H1 (cell line): ENCODE results near the gene ZFP82. TPM values are rescaled to one million over a fixed set of nuclear protein-coding genes. Genes with fewer than 3 reads are reported as not detected.

Source experiments
- CTCF ChIA-PET: fragments of 300-600 bp; sonication (Branson Sonifier 250); formaldehyde crosslinking; loops from one replicate; lab custom pipeline; 2021; ENCODE audit not compliant: partially characterized antibody; lab: Charles Lee
- POLR2A ChIA-PET: fragments of 300-600 bp; sonication (Branson Sonifier 250); formaldehyde crosslinking; loops from one replicate; lab custom pipeline; 2021; ENCODE audit warnings: inconsistent platforms; ENCODE audit not compliant: partially characterized antibody; lab: Charles Lee
- DNase-seq, 2 experiments: peaks; one replicate each; pipeline versions ENCODE4 v3.0.0 to v3.0.0-alpha.2; 2010 to 2022; ENCODE audit warnings: low spot score in 2 of 2, low read depth in 1 of 2, mixed read lengths in 1 of 2
- FAIRE-seq: peaks from 2 replicates; lab custom pipeline; 2011; peaks lifted over from hg19 to GRCh38; lab: Jason Lieb, UNC
- H2AFZ ChIP-seq: 2 replicates; pipeline ENCODE4 v1.8.1; 2012; ENCODE audit warnings: low read length, inconsistent platforms
- H2AK5ac ChIP-seq: 2 replicates; pipeline ENCODE4 v1.6.1; 2013; ENCODE audit warnings: low read depth, low read length
- H2BK120ac ChIP-seq: replicated peaks from 2 replicates; pipeline ENCODE3; 2013; ENCODE audit warnings: low read depth, low read length, inconsistent platforms
- H2BK12ac ChIP-seq: 2 replicates; pipeline ENCODE4 v1.6.1; 2013; ENCODE audit warnings: low read depth, low read length
- H2BK15ac ChIP-seq: 2 replicates; pipeline ENCODE4 v1.6.1; 2013; ENCODE audit warnings: low read length
- H2BK20ac ChIP-seq: 2 replicates; pipeline ENCODE4 v1.6.1; 2013; ENCODE audit warnings: low read length
- H2BK5ac ChIP-seq: 2 replicates; pipeline ENCODE4 v1.6.1; 2013; ENCODE audit warnings: low read depth, low read length
- H3K14ac ChIP-seq: 2 replicates; pipeline ENCODE4 v1.6.1; 2013; ENCODE audit warnings: inconsistent platforms; ENCODE audit not compliant: insufficient read length
- H3K18ac ChIP-seq: 2 replicates; pipeline ENCODE4 v1.6.1; 2013; ENCODE audit warnings: low read length; ENCODE audit errors: extremely low read depth
- H3K23ac ChIP-seq: 2 replicates; pipeline ENCODE4 v1.6.1; 2013; ENCODE audit warnings: inconsistent platforms; ENCODE audit not compliant: insufficient read length
- H3K23me2 ChIP-seq: 2 replicates; pipeline ENCODE4 v1.6.1; 2013; ENCODE audit warnings: low read depth, low read length
- H3K27ac ChIP-seq: 2 replicates; pipeline ENCODE4 v1.6.1; 2011; ENCODE audit warnings: low read depth, low read length, inconsistent platforms
- H3K27me3 ChIP-seq, 4 experiments: replicated peaks in 1 of 4; 1 replicate in 1 of 4; 2 replicates in 3 of 4; pipeline versions ENCODE4 v1.6.1 to v1.8.1; 2011 to 2013; ENCODE audit warnings: low read length in 3 of 4, mild to moderate bottlenecking in 3 of 4, inconsistent platforms in 2 of 4, mixed read lengths in 2 of 4, moderate library complexity in 1 of 4; ENCODE audit not compliant: control insufficient read depth in 3 of 4, insufficient read depth in 3 of 4; ENCODE audit errors: extremely low read depth in 1 of 4
- H3K36me3 ChIP-seq, 4 experiments: 2 replicates each; pipeline versions ENCODE4 v1.6.1 to v1.8.1; 2011 to 2013; ENCODE audit warnings: mild to moderate bottlenecking in 4 of 4, low read length in 3 of 4, moderate library complexity in 2 of 4, control low read depth in 1 of 4, inconsistent platforms in 1 of 4; ENCODE audit not compliant: insufficient read depth in 4 of 4, control insufficient read depth in 2 of 4
- H3K4ac ChIP-seq: replicated peaks from 2 replicates; pipeline ENCODE3; 2013; ENCODE audit warnings: low read length, low read depth, mixed read lengths, inconsistent platforms; ENCODE audit not compliant: insufficient read length
- H3K4me1 ChIP-seq, 4 experiments: replicated peaks in 1 of 4; 1 replicate in 1 of 4; 2 replicates in 3 of 4; pipeline versions ENCODE4 v1.6.1 to v1.8.1; 2011 to 2013; ENCODE audit warnings: low read length in 3 of 4, inconsistent platforms in 2 of 4, mixed read lengths in 1 of 4; ENCODE audit not compliant: insufficient read depth in 4 of 4, control insufficient read depth in 3 of 4
- H3K4me2 ChIP-seq, 2 experiments: 2 replicates each; pipeline versions ENCODE4 v1.6.1 to v1.8.1; 2011 to 2013; ENCODE audit warnings: low read depth in 2 of 2, low read length in 2 of 2, control low read depth in 1 of 2, inconsistent platforms in 1 of 2, mild to moderate bottlenecking in 1 of 2; ENCODE audit not compliant: insufficient read depth in 1 of 2
- H3K4me3 ChIP-seq, 4 experiments: fragments of 200-600, 300-600 bp in 1 of 4; sonication (generic), shearing (Covaris generic), sonication (Bioruptor Twin) in 1 of 4; 2 replicates each; pipeline versions ENCODE4 v1.5.1 to v1.8.1; 2011 to 2016; ENCODE audit warnings: low read length in 4 of 4, low read depth in 3 of 4, control low read depth in 2 of 4, inconsistent platforms in 2 of 4, mild to moderate bottlenecking in 2 of 4, mixed read lengths in 1 of 4, moderate library complexity in 1 of 4; ENCODE audit not compliant: insufficient read depth in 2 of 4; ENCODE audit errors: extremely low read depth in 1 of 4
- H3K56ac ChIP-seq: replicated peaks from 2 replicates; pipeline ENCODE3; 2013; ENCODE audit warnings: low read depth, mild to moderate bottlenecking, mixed read lengths, low read length, inconsistent platforms; ENCODE audit not compliant: insufficient read length
- H3K79me1 ChIP-seq: 2 replicates; pipeline ENCODE4 v1.6.1; 2013; ENCODE audit warnings: low read depth, low read length, control low read depth
- H3K79me2 ChIP-seq, 2 experiments: 2 replicates each; pipeline versions ENCODE4 v1.6.1 to v1.8.1; 2012 to 2013; ENCODE audit warnings: low read length in 2 of 2, mild to moderate bottlenecking in 2 of 2, inconsistent platforms in 1 of 2; ENCODE audit not compliant: insufficient read depth in 2 of 2, control insufficient read depth in 1 of 2
- H3K9ac ChIP-seq, 4 experiments: replicated peaks in 1 of 4; 1 replicate in 1 of 4; 2 replicates in 3 of 4; pipeline versions ENCODE4 v1.6.1 to v1.8.1; 2011 to 2013; ENCODE audit warnings: low read depth in 3 of 4, low read length in 3 of 4, control low read depth in 2 of 4, mild to moderate bottlenecking in 2 of 4, moderate library complexity in 2 of 4, inconsistent platforms in 1 of 4; ENCODE audit errors: extremely low read depth in 1 of 4
- H3K9me3 ChIP-seq, 2 experiments: 2 replicates each; pipeline versions ENCODE4 v1.6.1 to v1.8.1; 2012 to 2013; ENCODE audit warnings: mild to moderate bottlenecking in 2 of 2, moderate library complexity in 2 of 2, control low read depth in 1 of 2, inconsistent platforms in 1 of 2, low read depth in 1 of 2, low read length in 1 of 2, mixed read lengths in 1 of 2; ENCODE audit not compliant: insufficient read depth in 2 of 2
- H4K20me1 ChIP-seq, 2 experiments: replicated peaks in 1 of 2; 2 replicates each; pipeline versions ENCODE3 to v1.8.1; 2011 to 2013; ENCODE audit warnings: inconsistent platforms in 2 of 2, low read length in 2 of 2, mild to moderate bottlenecking in 1 of 2; ENCODE audit not compliant: insufficient read depth in 2 of 2, control insufficient read depth in 1 of 2
- H4K5ac ChIP-seq: 2 replicates; pipeline ENCODE4 v1.6.1; 2013; ENCODE audit warnings: low read length, low read depth, mixed read lengths, inconsistent platforms; ENCODE audit not compliant: insufficient read length
- H4K8ac ChIP-seq: 2 replicates; pipeline ENCODE4 v1.8.0; 2013; ENCODE audit warnings: mild to moderate bottlenecking, moderate library complexity, low read length, inconsistent platforms; ENCODE audit not compliant: insufficient read depth; ENCODE audit errors: extremely low read depth
- H4K91ac ChIP-seq: replicated peaks from 2 replicates; pipeline ENCODE3; 2013; ENCODE audit warnings: low read length, mixed read lengths, inconsistent platforms; ENCODE audit not compliant: insufficient read length
- SIX5 ChIP-seq: IDR thresholded peaks from 2 replicates; pipeline ENCODE4 v1.6.1; 2011; ENCODE audit warnings: mild to moderate bottlenecking, low read depth, low read length
- WGBS, 2 experiments: shearing (Covaris generic) in 1 of 2; methylation state at CpG; one replicate each; pipeline versions ENCODE4 v1.1.6 to v1.1.7; 2013 to 2015; ENCODE audit warnings: low lambda C conversion rate in 2 of 2, mixed read lengths in 2 of 2, inconsistent platforms in 1 of 2, low coverage in 1 of 2, missing lambda C conversion rate in 1 of 2; ENCODE audit not compliant: insufficient replicate concordance in 2 of 2, insufficient coverage in 1 of 2, insufficient read length in 1 of 2; ENCODE audit errors: extremely low coverage in 1 of 2, missing lambda C conversion rate in 1 of 2; 5-methylcytosine and 5-hydroxymethylcytosine counted together
- polyA plus RNA-seq, 7 experiments: library from polyadenylated mRNA; depleted of rRNA in 3 of 7; stranded (reverse) in 5 of 7; unstranded in 2 of 7; fragments of >200 nt in 5 of 7; fragments of 200-250 nt in 2 of 7; gene quantifications; 1 replicate in 5 of 7; 2 replicates in 1 of 7; 4 replicates in 1 of 7; pipeline versions ENCODE4 v1.2.1 to v1.2.3, GENCODE V29; 2011 to 2013; ENCODE audit warnings: missing spikeins in 2 of 7, mixed read lengths in 2 of 7
- total RNA-seq: library from RNA; stranded (reverse); fragmentation: NEBNext Ultra II Directional; extraction: Animal tissue kit (Norgen Biotek cat#: 25700); gene quantifications from 2 replicates; pipeline ENCODE4 v1.2.1, GENCODE V29; 2021

ZFP82 gene
- total and polyA plus RNA-seq, 2 of the 8 experiments (the other 6 are each of a cell fraction or from before 2014, with no cell fraction given) = 4.8 to 16.5 TPM

DNA sequence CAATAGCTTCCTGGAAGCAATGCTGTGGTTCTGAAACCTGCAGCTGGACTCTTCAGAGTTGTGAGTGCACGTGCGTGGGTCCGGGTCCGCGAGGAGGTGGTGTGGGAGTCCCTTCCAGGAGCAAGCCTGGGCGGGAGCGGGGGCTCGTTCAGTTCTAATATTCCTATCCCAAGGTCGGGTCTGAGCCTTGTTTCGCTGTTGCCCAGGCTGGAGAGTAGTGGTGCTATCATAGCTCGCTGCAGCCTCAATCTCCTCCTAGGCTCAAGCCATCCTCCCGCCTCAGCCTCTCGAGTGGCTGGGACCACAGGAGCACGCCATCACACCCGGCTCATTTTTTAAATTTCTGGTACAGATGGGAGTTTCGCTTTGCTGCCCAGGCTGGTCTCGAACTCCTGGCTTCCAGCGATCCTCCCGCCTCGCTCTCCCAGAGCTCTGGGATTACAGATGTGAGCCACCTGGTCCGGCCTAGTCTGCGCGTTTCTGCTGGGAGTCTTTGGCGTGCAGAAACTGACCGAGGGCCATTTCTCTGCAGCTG is 625 bp downstream of the ZFP82 start:
- Histone ChIP-seq H2BK20ac (no peak overlapping the region), H4K5ac (peak overlapping the region; percentile 77)

More for the DNA sequence above, 625 bp downstream of the ZFP82 start:
- H3K79me1 ChIP-seq = peaks cover 6% of the 10 kb centered on the region; the same call in 1 of the 2 replicates
- no peak overlapping the region for H3K23ac ChIP-seq
- CTCF ChIA-PET = no interaction called here
- 0 out of 2 replicates have a peak overlapping the region, but pooled peaks have one; percentile 53 for H2BK15ac ChIP-seq
- H3K4me2 ChIP-seq = peak overlapping the region; percentile 81 to 93
- H3K36me3 ChIP-seq = no peaks in the 10 kb centered on the region
- peak overlapping the region; percentile 87 for H2AFZ ChIP-seq
- H3K4ac ChIP-seq = peak overlapping the region; percentile 14
- no peak for TF ChIP-seq SIX5
- TF ChIP-seq, all 59 proteins: peak for 0
- Histone ChIP-seq H3K9ac (peak overlapping the region; percentile 51 to 76 (median 66)), H3K9me3 (no peaks in the 10 kb centered on the region), H3K27ac (peak overlapping the region; percentile 48; the same call in 1 of the 2 replicates), H3K4me3 (peak overlapping the region; percentile 78 to 92 (median 84)), H2AK5ac (0 out of 2 replicates have a peak overlapping the region, but pooled peaks have one; percentile 43), H3K56ac (peak overlapping the region; percentile 69), H2BK12ac (no peak overlapping the region), H2BK5ac (peak overlapping the region; percentile 63), H4K20me1 (no peaks in the 10 kb centered on the region), H4K8ac (peak overlapping the region; percentile 95; the same call in 1 of the 2 replicates), H3K79me2 (peaks cover 0 to 46% of the 10 kb centered on the region in 2 experiments; a peak in 3 of 4 replicates), H2BK120ac (no peak overlapping the region), H3K14ac (no peak overlapping the region), H3K23me2 (peaks cover 9% of the 10 kb centered on the region; the same call in 1 of the 2 replicates), H4K91ac (peak overlapping the region; percentile 73), H3K27me3 (peaks cover 0 to 32% (median 11%) of the 10 kb centered on the region in 4 experiments; a peak in 5 of 7 replicates), H3K18ac (peak overlapping the region; percentile 87), H3K4me1 (no peaks in the 10 kb centered on the region; a peak in 3 of 7 replicates)
- POLR2A ChIA-PET = interaction anchor here (1.0 to 5.5 kb wide), 4 partner anchors 10 to 111 kb away, joined by 3 to 54 read pairs (median 8); partner anchors contain the start of gene ZNF566
- FAIRE-seq = no peak
- DNase-seq = peak in 1 of 2 experiments; percentile 54
- WGBS, 2 experiments = 26% methylated on average over 24 of the region's 25 CpGs; no CpG with 5 or more reads in 1 of the 2 experiments
